GM12874 (cell line): Measurements from ENCODE around the gene CHCHD3.

Experiments
- CTCF ChIP-seq: IDR thresholded peaks from 2 replicates; pipeline ENCODE4 v1.5.1; 2011; ENCODE audit warnings: low read depth, mild to moderate bottlenecking, control low read depth, low read length, moderate library complexity; ENCODE audit not compliant: insufficient read depth

Gene CHCHD3

GRCh38 chr7:133081599-133082389 is at the start of gene CHCHD3:
Gene CHCHD3, minus strand, starts transcription at chr7:133082090. Its CDS starts 153 bp downstream, at chr7:133081937.
- no peak for TF ChIP-seq CTCF

- TF ChIP-seq CTCF: no peak
Observed at GRCh38 chr7:133130166-133130565, 48.3 kb upstream of the CHCHD3 start.

GRCh38 chr7:133126422-133126821 is 44.5 kb upstream of the CHCHD3 start:
- no peak for TF ChIP-seq CTCF

- TF ChIP-seq CTCF: no peak
Observed at GRCh38 chr7:133124974-133125373, 43.1 kb upstream of the CHCHD3 start.

- TF ChIP-seq CTCF: no peak
Observed at GRCh38 chr7:133121175-133121844, 39.4 kb upstream of the CHCHD3 start.

GRCh38 chr7:133119067-133119466 is 37.2 kb upstream of the CHCHD3 start:
- no peak for TF ChIP-seq CTCF

GRCh38 chr7:133118261-133118660 is 36.4 kb upstream of the CHCHD3 start:
- no peak for TF ChIP-seq CTCF
